HepG2 (cell line): ENCODE measurements around the gene CEBPB. TPM values are rescaled to one million over a fixed set of nuclear protein-coding genes. Genes with fewer than 3 reads are reported as not detected.
A peak's percentile ranks its signal among the peaks of the same experiment; 100 is the strongest.

Experiments used
- ADNP ChIP-seq: sonication (generic); formaldehyde crosslinking; IDR thresholded peaks from 2 replicates; pipeline ENCODE4 v1.4.0; 2020; ENCODE audit warnings: missing genetic modification reagents
- ARNT2 ChIP-seq: sonication (generic); formaldehyde crosslinking; IDR thresholded peaks from 2 replicates; pipeline ENCODE4 v1.8.0; 2022; ENCODE audit warnings: mild to moderate bottlenecking, low read depth, missing genetic modification reagents, moderate library complexity
- DMTF1 ChIP-seq: sonication (generic); formaldehyde crosslinking; IDR thresholded peaks from 2 replicates; pipeline ENCODE4 v1.4.0; 2020; ENCODE audit warnings: mild to moderate bottlenecking, missing genetic modification reagents
- GABPB1 ChIP-seq: IDR thresholded peaks from 2 replicates; pipeline ENCODE4 v1.6.1; 2016; ENCODE audit warnings: mild to moderate bottlenecking, missing genetic modification reagents, moderate library complexity, missing compliant biosample characterization
- JARID2 ChIP-seq: sonication (generic); formaldehyde crosslinking; IDR thresholded peaks from 2 replicates; pipeline ENCODE4 v1.8.1; 2023; ENCODE audit warnings: missing genetic modification reagents, inconsistent platforms; ENCODE audit not compliant: insufficient replicate concordance
- KDM4B ChIP-seq: sonication (generic); formaldehyde crosslinking; IDR thresholded peaks from 2 replicates; pipeline ENCODE4 v1.4.0; 2020; ENCODE audit warnings: missing genetic modification reagents
- MAF1 ChIP-seq: sonication (generic); formaldehyde crosslinking; IDR thresholded peaks from 2 replicates; pipeline ENCODE4 v1.5.0; 2020; ENCODE audit warnings: missing genetic modification reagents, borderline replicate concordance
- MAFG ChIP-seq: sonication (generic); formaldehyde crosslinking; IDR thresholded peaks from 2 replicates; pipeline ENCODE4 v1.5.1; 2020; ENCODE audit warnings: mild to moderate bottlenecking, missing genetic modification reagents
- MEF2D ChIP-seq: sonication (generic); formaldehyde crosslinking; IDR thresholded peaks from 2 replicates; pipeline ENCODE4 v1.5.1; 2020; ENCODE audit warnings: mild to moderate bottlenecking, missing genetic modification reagents
- MNT ChIP-seq: fragments of 450-650 bp; IDR thresholded peaks from 2 replicates; pipeline ENCODE4 v1.6.1; 2016
- ONECUT2 ChIP-seq: sonication (generic); formaldehyde crosslinking; IDR thresholded peaks from 2 replicates; pipeline ENCODE4 v1.4.0; 2020; ENCODE audit warnings: missing genetic modification reagents
- SNAI1 ChIP-seq: sonication (generic); formaldehyde crosslinking; IDR thresholded peaks from 2 replicates; pipeline ENCODE4 v1.5.0; 2020; ENCODE audit warnings: mild to moderate bottlenecking, missing genetic modification reagents, borderline replicate concordance
- STAG1 ChIP-seq: sonication (generic); formaldehyde crosslinking; IDR thresholded peaks from 2 replicates; pipeline ENCODE4 v1.4.0; 2020; ENCODE audit warnings: missing genetic modification reagents
- STAT6 ChIP-seq: sonication (generic); formaldehyde crosslinking; IDR thresholded peaks from 2 replicates; pipeline ENCODE4 v1.4.0; 2020; ENCODE audit warnings: missing genetic modification reagents, mild to moderate bottlenecking, borderline replicate concordance
- XBP1 ChIP-seq: sonication (generic); formaldehyde crosslinking; IDR thresholded peaks from 2 replicates; pipeline ENCODE4 v1.5.0; 2020; ENCODE audit warnings: missing genetic modification reagents
- ZKSCAN8 ChIP-seq: IDR thresholded peaks from 2 replicates; pipeline ENCODE4 v1.6.1; 2016; ENCODE audit warnings: borderline replicate concordance, missing genetic modification reagents, missing compliant biosample characterization
- ZNF251 ChIP-seq: sonication (generic); formaldehyde crosslinking; IDR thresholded peaks from 2 replicates; pipeline ENCODE4 v1.9.0; 2021; ENCODE audit warnings: mild to moderate bottlenecking, missing genetic modification reagents
- ZNF263 ChIP-seq: sonication (generic); formaldehyde crosslinking; IDR thresholded peaks from 2 replicates; pipeline ENCODE4 v1.4.0; 2020; ENCODE audit warnings: missing genetic modification reagents
- ZNF281 ChIP-seq: sonication (generic); formaldehyde crosslinking; IDR thresholded peaks from 2 replicates; pipeline ENCODE4 v1.4.0; 2020; ENCODE audit warnings: missing genetic modification reagents, borderline replicate concordance
- ZNF34 ChIP-seq: sonication (generic); formaldehyde crosslinking; IDR thresholded peaks from 2 replicates; pipeline ENCODE4 v1.4.0; 2020; ENCODE audit warnings: mild to moderate bottlenecking, missing genetic modification reagents, borderline replicate concordance
- ZNF780A ChIP-seq: sonication (generic); formaldehyde crosslinking; IDR thresholded peaks from 2 replicates; pipeline ENCODE4 v1.8.0; 2022; ENCODE audit warnings: mild to moderate bottlenecking, missing genetic modification reagents, moderate library complexity
- polyA plus RNA-seq, 8 experiments: library from polyadenylated mRNA; depleted of rRNA in 3 of 8; stranded (reverse) in 7 of 8; unstranded in 1 of 8; fragments of >200 nt; fragmentation: Illumina TruSeq in 4 of 8; extraction: Trizol in 4 of 8; gene quantifications; 2 replicates each; pipeline versions ENCODE4 v1.2.1 to v1.2.3, GENCODE V29; 2011 to 2016; ENCODE audit warnings: low read depth in 4 of 8, missing spikeins in 1 of 8, mixed read lengths in 1 of 8; ENCODE audit not compliant: insufficient read depth in 1 of 8
- total RNA-seq, 5 experiments: library from RNA; depleted of rRNA; stranded (reverse); fragments of >200 nt; fragmentation: Illumina TruSeq; extraction: Trizol; gene quantifications; 2 replicates each; pipeline ENCODE4 v1.2.3, GENCODE V29; 2016; ENCODE audit warnings: low read depth in 1 of 5

The CEBPB gene
- total and polyA plus RNA-seq, 2 of the 13 experiments (the other 11 are each of a cell fraction or from before 2014, with no cell fraction given): 18.5 to 28.2 TPM

- TF ChIP-seq STAT6 (CRISPR knock-in tag) (no peak; the same call in 1 of the 2 replicates), JARID2 (CRISPR knock-in tag) (no peak), ZNF251 (CRISPR knock-in tag) (no peak), ONECUT2 (CRISPR knock-in tag) (no peak), ZNF281 (CRISPR knock-in tag) (no peak; the same call in 1 of the 2 replicates), ZNF263 (CRISPR knock-in tag) (no peak), ZKSCAN8 (no peak), XBP1 (no peak), MEF2D (CRISPR knock-in tag) (0 out of 2 replicates have a peak, but pooled peaks have one; percentile 3), ZNF780A (CRISPR knock-in tag) (no peak), GABPB1 (peak; percentile 35; the same call in 1 of the 2 replicates), MAFG (CRISPR knock-in tag) (0 out of 2 replicates have a peak, but pooled peaks have one; percentile 6), DMTF1 (CRISPR knock-in tag) (no peak), KDM4B (CRISPR knock-in tag) (no peak), ZNF34 (CRISPR knock-in tag) (no peak), MNT (no peak; the same call in 1 of the 2 replicates), SNAI1 (CRISPR knock-in tag) (peak; percentile 88; the same call in 1 of the 2 replicates), ARNT2 (CRISPR knock-in tag) (no peak), ADNP (CRISPR knock-in tag) (peak; percentile 84; the same call in 1 of the 2 replicates), STAG1 (no peak), MAF1 (0 out of 2 replicates have a peak, but pooled peaks have one; percentile 66)
Measured at GRCh38 chr20:50189681-50190250, 864 bp upstream of the CEBPB start (continued).
